K562 (cell line): ENCODE measurements around the gene MIXL1. TPM values are rescaled to one million over a fixed set of nuclear protein-coding genes. Genes with fewer than 3 reads are reported as not detected.
"Not testable (repeated sequence)": the region's sequence is repeated elsewhere in the genome, so short reads cannot be mapped to it uniquely, and the experiment has no call there.

ENCODE experiments used
- ATAC-seq: fragments of 200-7000 bp; cut with Tn5 transposase; 3 replicates; pipeline ENCODE4 v1.9.1; 2020; ENCODE audit warnings: moderate library complexity
- BruUV-seq: library from RNA; stranded (reverse); fragments of 400-500 nt; replicated peaks from 2 replicates; lab custom pipeline; 2021; lab: Mats Ljungman, UMichigan
- CTCF ChIA-PET: fragments of 300-600 bp; formaldehyde crosslinking; extraction: SDS; loops from one replicate; lab custom pipeline; 2021; ENCODE audit warnings: low intra/inter-chr PET ratio; lab: Yijun Ruan, JAX
- POLR2A ChIA-PET: fragments of 300-600, 350-650 bp; sonication (Branson Sonifier 250); formaldehyde crosslinking; extraction: SDS; loops from one replicate; lab custom pipeline; 2021; ENCODE audit warnings: antibody characterized with exemption, inconsistent platforms; lab: Yijun Ruan, JAX
- DNase-seq, 4 experiments: peaks; one replicate each; pipeline versions ENCODE4 v3.0.0 to v3.0.0-alpha.2; 2011 to 2018; ENCODE audit warnings: low spot score in 3 of 4, mixed read lengths in 3 of 4; ENCODE audit errors: extremely low read depth in 1 of 4
- FAIRE-seq: peaks from 2 replicates; lab custom pipeline; 2011; peaks lifted over from hg19 to GRCh38; lab: Jason Lieb, UNC
- H2AFZ ChIP-seq: 2 replicates; pipeline ENCODE4 v1.6.0; 2011; ENCODE audit warnings: low read depth, low read length, control low read depth, inconsistent platforms
- H3K27ac ChIP-seq: fragments of 200-600 bp; 3 replicates; pipeline ENCODE4 v1.8.0; 2011; ENCODE audit warnings: low read depth, mild to moderate bottlenecking, control low read depth, inconsistent platforms, low read length, moderate library complexity, mixed read lengths; ENCODE audit errors: extremely low read depth
- H3K27me3 ChIP-seq, 2 experiments: fragments of 300-600 bp in 1 of 2; 2 replicates in 1 of 2; 3 replicates in 1 of 2; pipeline versions ENCODE4 v1.6.0 to v1.8.0; 2011; ENCODE audit warnings: inconsistent platforms in 2 of 2, low read length in 2 of 2, mild to moderate bottlenecking in 1 of 2, mixed read lengths in 1 of 2, moderate library complexity in 1 of 2; ENCODE audit not compliant: control insufficient read depth in 2 of 2, insufficient read depth in 2 of 2
- H3K36me3 ChIP-seq: fragments of 300-600 bp; 3 replicates; pipeline ENCODE4 v1.8.0; 2011; ENCODE audit warnings: mild to moderate bottlenecking, low read length, inconsistent platforms; ENCODE audit not compliant: control insufficient read depth, insufficient read depth
- H3K4me1 ChIP-seq, 2 experiments: fragments of 200-600 bp in 1 of 2; replicated peaks in 1 of 2; 2 replicates in 1 of 2; 3 replicates in 1 of 2; pipeline versions ENCODE4 v1.5.1 to v1.8.0; 2011; ENCODE audit warnings: inconsistent platforms in 2 of 2, low read length in 2 of 2, mild to moderate bottlenecking in 1 of 2, mixed read lengths in 1 of 2, moderate library complexity in 1 of 2; ENCODE audit not compliant: control insufficient read depth in 2 of 2, insufficient read depth in 2 of 2
- H3K4me2 ChIP-seq: 2 replicates; pipeline ENCODE4 v1.6.1; 2011; ENCODE audit warnings: low read length, control low read depth, inconsistent platforms, mixed read lengths; ENCODE audit not compliant: insufficient read depth
- H3K4me3 ChIP-seq: fragments of 200-600 bp; sonication (generic), shearing (Covaris generic); 2 replicates; pipeline ENCODE4 v1.5.1; 2016; ENCODE audit warnings: control low read depth, inconsistent platforms
- H3K79me2 ChIP-seq: fragments of 200-600 bp; 3 replicates; pipeline ENCODE4 v1.8.0; 2011; ENCODE audit warnings: low read length, inconsistent platforms; ENCODE audit not compliant: control insufficient read depth, insufficient read depth
- H3K9ac ChIP-seq, 2 experiments: 2 replicates each; pipeline versions ENCODE4 v1.6.0 to v1.6.1; 2011; ENCODE audit warnings: low read depth in 2 of 2, low read length in 2 of 2, control low read depth in 1 of 2, inconsistent platforms in 1 of 2, mild to moderate bottlenecking in 1 of 2, mixed read lengths in 1 of 2; ENCODE audit not compliant: insufficient read depth in 1 of 2
- H3K9me1 ChIP-seq: one replicate; pipeline ENCODE4 v1.6.0; 2011; ENCODE audit warnings: inconsistent platforms, mild to moderate bottlenecking, low read length, moderate library complexity; ENCODE audit not compliant: control insufficient read depth, insufficient read depth
- H3K9me3 ChIP-seq: replicated peaks from 2 replicates; pipeline ENCODE4 v1.5.1; 2011; ENCODE audit warnings: low read depth, low read length, inconsistent platforms; ENCODE audit not compliant: control insufficient read depth, insufficient read depth
- H4K20me1 ChIP-seq: replicated peaks from 2 replicates; pipeline ENCODE4 v1.6.1; 2011; ENCODE audit warnings: low read length, inconsistent platforms, mixed read lengths; ENCODE audit not compliant: control insufficient read depth, insufficient read depth
- CBFA2T2 ChIP-seq: fragments of 450-650 bp; conservative IDR thresholded peaks from 2 replicates; pipeline ENCODE4 v1.6.1; 2017; ENCODE audit warnings: mild to moderate bottlenecking
- CBFA2T3 ChIP-seq: fragments of 450-650 bp; IDR thresholded peaks from 2 replicates; pipeline ENCODE4 v1.6.1; 2017
- NCOR1 ChIP-seq: fragments of 450-650 bp; IDR thresholded peaks from 2 replicates; pipeline ENCODE4 v1.6.1; 2016; ENCODE audit warnings: mild to moderate bottlenecking, moderate library complexity
- PBX2 ChIP-seq, 2 experiments: IDR thresholded peaks in 1 of 2; conservative IDR thresholded peaks in 1 of 2; 2 replicates each; pipeline ENCODE4 v1.6.1; 2016; ENCODE audit warnings: low read depth in 2 of 2, mild to moderate bottlenecking in 1 of 2, missing compliant biosample characterization in 1 of 2, missing genetic modification characterization in 1 of 2, moderate library complexity in 1 of 2
- SMAD4 ChIP-seq: fragments of 250-450 bp; sonication (Bioruptor Pico); conservative IDR thresholded peaks from 2 replicates; pipeline ENCODE4 v1.8.0; 2021; ENCODE audit warnings: inconsistent platforms, mild to moderate bottlenecking, moderate library complexity
- TCF3 ChIP-seq: sonication (generic); formaldehyde crosslinking; IDR thresholded peaks from 2 replicates; pipeline ENCODE4 v1.4.0; 2020; ENCODE audit warnings: mild to moderate bottlenecking, missing genetic modification reagents
- WGBS: fragments of 100-300 bp; shearing (Covaris generic); methylation state at CpG from one replicate; pipeline ENCODE4 v1.1.6; 2016; ENCODE audit warnings: low coverage, mixed read lengths; ENCODE audit not compliant: insufficient coverage; ENCODE audit errors: missing lambda C conversion rate; 5-methylcytosine and 5-hydroxymethylcytosine counted together
- in situ Hi-C: fragments of 300-500 bp; cut with MboI; formaldehyde crosslinking; loops from 4 replicates; pipeline ENCODE4 v1.15.0; 2018; ENCODE audit warnings: inconsistent platforms, mixed read lengths
- intact Hi-C: fragments of 100-400 bp; cut with micrococcal nuclease; formaldehyde crosslinking; loops from 2 replicates; pipeline ENCODE4 v1.14.2; 2022
- polyA plus RNA-seq, 8 experiments: library from polyadenylated mRNA; depleted of rRNA in 4 of 8; stranded (reverse) in 5 of 8; unstranded in 3 of 8; fragments of >200 nt; fragmentation: Nextera tagmentation in 2 of 8; fragmentation: Illumina TruSeq in 1 of 8; extraction: Ambion mirVana in 2 of 8; extraction: Trizol in 1 of 8; gene quantifications; 2 replicates each; pipeline versions ENCODE4 v1.2.1 to v1.2.3, GENCODE V29; 2011 to 2014; ENCODE audit warnings: inconsistent platforms in 1 of 8, missing spikeins in 1 of 8
- total RNA-seq, 7 experiments: library from RNA; depleted of rRNA in 6 of 7; stranded (reverse); fragments of >200 nt in 6 of 7; fragmentation: Illumina TruSeq in 2 of 7; extraction: Trizol in 2 of 7; gene quantifications; 2 replicates each; pipeline versions ENCODE4 v1.2.1 to v1.2.3, GENCODE V29; 2011 to 2021; ENCODE audit warnings: low replicate concordance in 1 of 7

MIXL1 gene
- total and polyA plus RNA-seq, 9 of the 15 experiments (the other 6 are each of a cell fraction or from before 2014, with no cell fraction given) = not detected

GRCh38 chr1:226272233-226272902, 48.9 kb downstream of the MIXL1 start:
- H3K4me3 ChIP-seq; H4K20me1 ChIP-seq; H3K79me2 ChIP-seq; H3K4me1 ChIP-seq; H3K9me1 ChIP-seq; in situ Hi-C loops; CTCF ChIA-PET; H3K9ac ChIP-seq; H3K4me2 ChIP-seq; H3K27me3 ChIP-seq; intact Hi-C loops; BruUV-seq; H3K27ac ChIP-seq; H3K9me3 ChIP-seq; FAIRE-seq; H2AFZ ChIP-seq; TF ChIP-seq PBX2 (CRISPR knock-in tag; IDR thresholded peaks at IDR 0.05; ENCODE audit: low read depth): not testable (repeated sequence)
- TF ChIP-seq SMAD4 (CRISPR knock-in tag) (peak; percentile 72), NCOR1 (peak; percentile 18; the same call in 1 of the 2 replicates), PBX2 (tag; conservative IDR thresholded peaks at IDR 0.05; ENCODE audit: low read depth) (0 out of 2 replicates have a peak, but pooled peaks have one; percentile 31), CBFA2T3 (peak; percentile 48; the same call in 1 of the 2 replicates), CBFA2T2 (peak; percentile 41), TCF3 (peak; percentile 46; the same call in 1 of the 2 replicates)
- peak in 1 of 4 experiments; percentile 9 for DNase-seq
- peaks cover 71% of the 10 kb centered on the region for H3K36me3 ChIP-seq
- ATAC-seq = peak; percentile 34; the same call in 2 of the 3 replicates
- POLR2A ChIA-PET = interaction anchor here (0.7 to 1.0 kb wide), 2 partner anchors 9 to 34 kb away, joined by 3 read pairs; no protein-coding TSS in a partner anchor
- 79% methylated on average over 8 of the region's 8 CpGs for WGBS
